Measurements from ENCODE around the gene RESP18. TPM values are rescaled to one million over a fixed set of nuclear protein-coding genes. Genes with fewer than 3 reads are reported as not detected.

RESP18 gene
- total RNA-seq, 1 experiment from 2014 or later, result not detected

DNA sequence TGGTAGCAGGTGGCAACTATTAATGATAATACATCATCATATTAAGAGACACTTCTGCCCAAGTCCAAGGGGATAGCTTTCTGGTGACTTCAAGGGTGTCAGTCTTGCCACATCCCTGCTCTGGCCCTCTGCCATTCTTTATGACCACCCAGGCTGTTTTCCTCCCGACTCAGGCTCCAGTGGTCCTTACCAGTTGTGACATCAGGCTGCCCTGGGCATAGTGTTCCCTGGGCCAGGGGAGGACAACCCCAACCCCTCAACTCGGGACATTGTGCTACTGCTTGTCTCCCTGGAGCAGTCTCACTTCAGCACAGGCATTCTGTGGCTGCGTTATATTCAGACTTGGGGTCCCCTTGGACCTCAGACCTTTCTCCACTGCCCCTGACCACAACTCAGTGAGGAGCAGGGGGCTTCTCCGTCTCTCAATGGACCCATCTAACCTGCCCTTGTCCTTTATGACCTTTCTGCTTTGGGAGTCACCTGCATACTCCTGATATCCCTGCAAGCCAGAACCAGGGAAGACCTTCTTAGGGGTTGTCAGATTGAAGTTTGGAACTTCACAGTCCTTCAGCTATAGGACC is 40.5 kb downstream of the RESP18 start:
- POLR2A ChIA-PET, result interaction anchor here (0.6 to 1.1 kb wide), 2 partner anchors 13 to 96 kb away, joined by 3 to 8 read pairs; partner anchors contain the start of genes DNAJB2 and DNPEP
- intact Hi-C loops (cut with micrococcal nuclease; ENCODE audit: unreplicated experiment), result no loop called here
- no peak overlapping the region for H3K27ac Mint-ChIP-seq (ENCODE audit: unreplicated experiment)
- DNase-seq, result no peak
- CTCF ChIA-PET, result no interaction called here
- no peaks in the 10 kb centered on the region for H3K4me1 Mint-ChIP-seq (ENCODE audit: low read depth, unreplicated experiment)
- Histone ChIP-seq H3K36me3 (ENCODE audit: control insufficient read depth, insufficient read depth, low read length) (no peaks in the 10 kb centered on the region), H3K4me3 (ENCODE audit: low read depth, low read length) (no peak overlapping the region), H3K27me3 (replicated peaks; ENCODE audit: control insufficient read depth, insufficient read depth, low read length) (no peaks in the 10 kb centered on the region), H3K9me3 (no peaks in the 10 kb centered on the region), H3K4me1 (0 out of 2 replicates have a peak, but pooled peaks cover 4% of the 10 kb centered on the region)
- no TSS peak for BruUV-seq (replicated peaks)
- TF ChIP-seq, protein P1, sequence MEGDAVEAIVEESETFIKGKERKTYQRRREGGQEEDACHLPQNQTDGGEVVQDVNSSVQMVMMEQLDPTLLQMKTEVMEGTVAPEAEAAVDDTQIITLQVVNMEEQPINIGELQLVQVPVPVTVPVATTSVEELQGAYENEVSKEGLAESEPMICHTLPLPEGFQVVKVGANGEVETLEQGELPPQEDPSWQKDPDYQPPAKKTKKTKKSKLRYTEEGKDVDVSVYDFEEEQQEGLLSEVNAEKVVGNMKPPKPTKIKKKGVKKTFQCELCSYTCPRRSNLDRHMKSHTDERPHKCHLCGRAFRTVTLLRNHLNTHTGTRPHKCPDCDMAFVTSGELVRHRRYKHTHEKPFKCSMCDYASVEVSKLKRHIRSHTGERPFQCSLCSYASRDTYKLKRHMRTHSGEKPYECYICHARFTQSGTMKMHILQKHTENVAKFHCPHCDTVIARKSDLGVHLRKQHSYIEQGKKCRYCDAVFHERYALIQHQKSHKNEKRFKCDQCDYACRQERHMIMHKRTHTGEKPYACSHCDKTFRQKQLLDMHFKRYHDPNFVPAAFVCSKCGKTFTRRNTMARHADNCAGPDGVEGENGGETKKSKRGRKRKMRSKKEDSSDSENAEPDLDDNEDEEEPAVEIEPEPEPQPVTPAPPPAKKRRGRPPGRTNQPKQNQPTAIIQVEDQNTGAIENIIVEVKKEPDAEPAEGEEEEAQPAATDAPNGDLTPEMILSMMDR (IDR thresholded peaks at IDR 0.05; ENCODE audit: insufficient read depth in 1 of 2, low read depth in 1 of 2, low read length in 1 of 2, severe bottlenecking in 1 of 2, unreplicated experiment in 1 of 2), result no peak
- no peak overlapping the region for H3K4me3 Mint-ChIP-seq (ENCODE audit: unreplicated experiment)
- H3K9me3 Mint-ChIP-seq (ENCODE audit: unreplicated experiment), result no peaks in the 10 kb centered on the region
- H3K27me3 Mint-ChIP-seq (ENCODE audit: insufficient read depth, unreplicated experiment), result no peaks in the 10 kb centered on the region
- peaks cover 11% of the 10 kb centered on the region for H3K36me3 Mint-ChIP-seq (ENCODE audit: insufficient read depth, unreplicated experiment)

DNA sequence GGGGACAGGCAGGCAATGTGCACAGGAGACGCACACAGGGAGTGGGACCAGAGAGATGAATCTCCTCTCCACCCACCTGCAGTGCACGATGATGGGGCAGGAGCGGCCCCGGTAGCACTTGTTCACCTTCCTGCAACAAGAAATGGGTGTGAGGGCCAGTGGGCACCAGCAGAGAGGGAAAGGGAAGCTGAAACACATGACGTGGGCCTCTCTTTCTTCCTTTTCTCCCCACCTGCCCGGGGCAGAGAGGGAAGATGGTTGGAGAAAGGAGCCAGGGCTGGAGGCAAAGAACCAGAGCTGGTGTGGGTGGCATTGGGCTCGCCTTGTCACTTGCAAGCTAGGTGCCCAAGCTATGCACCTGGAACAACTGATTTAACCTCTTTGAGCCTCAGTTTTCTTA is 41.1 kb downstream of the RESP18 start:
- Histone ChIP-seq H3K4me1 (0 out of 2 replicates have a peak, but pooled peaks cover 4% of the 10 kb centered on the region), H3K4me3 (ENCODE audit: low read depth, low read length) (no peak overlapping the region), H3K9me3 (no peaks in the 10 kb centered on the region), H3K36me3 (ENCODE audit: control insufficient read depth, insufficient read depth, low read length) (no peaks in the 10 kb centered on the region), H3K27me3 (replicated peaks; ENCODE audit: control insufficient read depth, insufficient read depth, low read length) (no peaks in the 10 kb centered on the region)
- no TSS peak for BruUV-seq (replicated peaks)
- intact Hi-C loops (cut with micrococcal nuclease; ENCODE audit: unreplicated experiment), result no loop called here
- POLR2A ChIA-PET, result interaction anchor here (1.1 kb wide), 1 partner anchor 13 kb away, joined by 3 read pairs; the partner anchor contains the start of gene DNAJB2
- Mint-ChIP-seq H3K27ac (ENCODE audit: unreplicated experiment) (no peak overlapping the region), H3K27me3 (ENCODE audit: insufficient read depth, unreplicated experiment) (no peaks in the 10 kb centered on the region), H3K36me3 (ENCODE audit: insufficient read depth, unreplicated experiment) (peaks cover 13% of the 10 kb centered on the region), H3K4me1 (ENCODE audit: low read depth, unreplicated experiment) (no peaks in the 10 kb centered on the region), H3K4me3 (ENCODE audit: unreplicated experiment) (no peak overlapping the region), H3K9me3 (ENCODE audit: unreplicated experiment) (no peaks in the 10 kb centered on the region)
- no peak for DNase-seq
- TF ChIP-seq, protein P1 (IDR thresholded peaks at IDR 0.05; ENCODE audit: insufficient read depth in 1 of 2, low read depth in 1 of 2, low read length in 1 of 2, severe bottlenecking in 1 of 2, unreplicated experiment in 1 of 2), result no peak
- CTCF ChIA-PET, result interaction anchor here (0.6 kb wide), 1 partner anchor 248 kb away, joined by 5 read pairs; no protein-coding TSS in a partner anchor

DNA sequence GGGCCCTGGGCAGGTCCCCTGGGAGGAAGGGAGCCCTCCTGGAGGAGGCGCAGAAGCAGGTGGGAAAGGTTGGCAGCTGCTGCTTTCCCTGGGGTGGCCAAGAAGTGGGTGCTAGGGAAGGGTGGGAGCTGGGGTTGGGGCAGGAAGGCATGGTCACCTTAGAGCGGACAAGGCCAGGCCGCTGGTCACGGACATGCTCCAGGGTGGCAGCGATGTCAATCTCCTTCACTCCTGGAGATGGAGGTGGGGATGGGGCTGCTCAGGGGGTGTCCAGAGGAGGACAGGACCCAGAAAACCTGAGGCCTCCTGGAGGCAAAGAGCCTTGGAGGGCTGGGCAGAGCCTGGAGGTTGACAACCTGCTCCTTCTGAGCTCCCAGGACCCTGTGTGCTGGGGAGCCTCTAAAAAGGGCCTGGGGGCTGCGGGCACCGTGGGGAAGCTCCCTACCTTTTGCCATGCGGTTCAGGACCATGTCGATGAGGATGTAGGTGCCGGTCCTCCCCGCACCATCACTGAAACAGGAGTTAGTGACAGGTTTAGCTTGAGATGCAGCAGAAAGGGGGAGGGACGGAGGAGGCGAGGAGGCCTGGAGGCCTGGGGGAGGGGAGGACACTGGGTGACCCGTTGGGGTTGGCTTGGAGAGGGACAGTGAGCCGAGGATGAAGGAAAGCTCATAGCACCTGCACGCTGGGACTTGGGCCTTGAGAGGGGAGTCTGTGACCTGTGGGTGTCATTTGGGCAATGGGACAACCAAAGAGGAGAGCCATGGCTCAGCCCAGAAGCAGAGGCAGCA is 42.0 kb downstream of the RESP18 start:
- intact Hi-C loops (cut with micrococcal nuclease; ENCODE audit: unreplicated experiment), result no loop called here
- no peaks in the 10 kb centered on the region for H3K36me3 ChIP-seq (ENCODE audit: control insufficient read depth, insufficient read depth, low read length)
- no TSS peak for BruUV-seq (replicated peaks)
- no peaks in the 10 kb centered on the region for H3K9me3 ChIP-seq
- ChIA-PET POLR2A (no interaction called here), CTCF (interaction anchor here (0.6 kb wide), 1 partner anchor 247 kb away, joined by 5 read pairs; no protein-coding TSS in a partner anchor)
- no peak for DNase-seq
- H3K27ac Mint-ChIP-seq (ENCODE audit: unreplicated experiment), result no peak overlapping the region
- TF ChIP-seq, protein P1 (IDR thresholded peaks at IDR 0.05; ENCODE audit: insufficient read depth in 1 of 2, low read depth in 1 of 2, low read length in 1 of 2, severe bottlenecking in 1 of 2, unreplicated experiment in 1 of 2), result no peak
- no peaks in the 10 kb centered on the region for H3K4me1 Mint-ChIP-seq (ENCODE audit: low read depth, unreplicated experiment)
- 0 out of 2 replicates have a peak, but pooled peaks cover 4% of the 10 kb centered on the region for H3K4me1 ChIP-seq
- H3K9me3 Mint-ChIP-seq (ENCODE audit: unreplicated experiment), result no peaks in the 10 kb centered on the region
- no peak overlapping the region for H3K4me3 ChIP-seq (ENCODE audit: low read depth, low read length)
- H3K4me3 Mint-ChIP-seq (ENCODE audit: unreplicated experiment), result no peak overlapping the region
- no peaks in the 10 kb centered on the region for H3K27me3 ChIP-seq (replicated peaks; ENCODE audit: control insufficient read depth, insufficient read depth, low read length)
- peaks cover 17% of the 10 kb centered on the region for H3K36me3 Mint-ChIP-seq (ENCODE audit: insufficient read depth, unreplicated experiment)
- H3K27me3 Mint-ChIP-seq (ENCODE audit: insufficient read depth, unreplicated experiment), result no peaks in the 10 kb centered on the region
